Sciatic nerve (tissue), 2 donors: ENCODE results near the gene CYP26B1. TPM values are rescaled to one million over a fixed set of nuclear protein-coding genes. Genes with fewer than 3 reads are reported as not detected.
A peak's percentile ranks its signal among the peaks of the same experiment; 100 is the strongest.

Experiments
- ATAC-seq: fragments of 200-7000 bp; cut with Tn5 transposase; one replicate; pipeline ENCODE4 v1.9.1; 2020; ENCODE audit warnings: mild to moderate bottlenecking, moderate library complexity
- DNase-seq: peaks from one replicate; pipeline ENCODE4 v3.0.0-alpha.2; 2020; ENCODE audit warnings: low spot score
- intact Hi-C: fragments of 100-400 bp; cut with DNase I; formaldehyde crosslinking; loops from one replicate; pipeline ENCODE4 v1.14.2; 2022
- total RNA-seq: library from RNA; stranded (reverse); fragmentation: NEBNext Ultra II Directional; extraction: Animal tissue kit (Norgen Biotek cat#: 25700); gene quantifications from one replicate; pipeline ENCODE4 v1.2.1, GENCODE V29; 2021
- donor health status: DM: no; HTN: no; CAD: no.
- donor health status: DM: no; HTN: no; CAD: no.

CYP26B1 gene, protein sequence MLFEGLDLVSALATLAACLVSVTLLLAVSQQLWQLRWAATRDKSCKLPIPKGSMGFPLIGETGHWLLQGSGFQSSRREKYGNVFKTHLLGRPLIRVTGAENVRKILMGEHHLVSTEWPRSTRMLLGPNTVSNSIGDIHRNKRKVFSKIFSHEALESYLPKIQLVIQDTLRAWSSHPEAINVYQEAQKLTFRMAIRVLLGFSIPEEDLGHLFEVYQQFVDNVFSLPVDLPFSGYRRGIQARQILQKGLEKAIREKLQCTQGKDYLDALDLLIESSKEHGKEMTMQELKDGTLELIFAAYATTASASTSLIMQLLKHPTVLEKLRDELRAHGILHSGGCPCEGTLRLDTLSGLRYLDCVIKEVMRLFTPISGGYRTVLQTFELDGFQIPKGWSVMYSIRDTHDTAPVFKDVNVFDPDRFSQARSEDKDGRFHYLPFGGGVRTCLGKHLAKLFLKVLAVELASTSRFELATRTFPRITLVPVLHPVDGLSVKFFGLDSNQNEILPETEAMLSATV
- total RNA-seq, result 12.7 TPM

- DNase-seq (peak; percentile 67), ATAC-seq (no peak)
- intact Hi-C loops, result loop anchor here (5.0 kb wide), 1 partner anchor 600 kb away; no protein-coding TSS in a partner anchor
These were observed at the start of gene CYP26B1 for GRCh38 chr2:72147303-72147971. Gene CYP26B1, minus strand, starts transcription at chr2:72147862. Its CDS starts 28 bp downstream, at chr2:72147834.

DNA sequence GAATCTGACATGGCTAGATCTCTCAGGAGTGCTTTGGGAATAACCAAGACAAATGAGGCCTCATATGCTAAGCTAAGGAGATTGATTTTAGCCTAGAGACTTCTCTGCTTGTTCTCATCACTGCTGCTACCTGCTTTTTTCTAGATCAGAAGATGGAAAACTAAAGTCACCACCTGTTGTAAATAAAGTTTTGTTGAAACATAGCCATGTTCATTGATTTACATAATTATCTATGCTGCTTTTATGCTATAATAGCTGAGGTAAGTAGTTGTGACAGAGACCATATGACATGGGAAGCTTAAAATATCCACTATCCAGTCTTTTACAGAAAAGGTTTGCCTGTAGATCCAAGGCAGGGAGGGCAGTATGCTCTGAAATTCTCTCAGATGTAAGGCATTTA, 46.1 kb upstream of the CYP26B1 start:
- DNase-seq, result no peak
- no peak for ATAC-seq
- intact Hi-C loops, result no loop called here

- intact Hi-C loops, result no loop called here
- no peak for DNase-seq
- ATAC-seq, result no peak
These were observed 43.8 kb upstream of the CYP26B1 start for GRCh38 chr2:72191441-72191840.

GRCh38 chr2:72185206-72185605, 37.5 kb upstream of the CYP26B1 start:
- DNase-seq (no peak), ATAC-seq (no peak)
- intact Hi-C loops, result no loop called here

- DNase-seq (no peak), ATAC-seq (no peak)
- intact Hi-C loops, result no loop called here
These were observed 35.8 kb upstream of the CYP26B1 start for GRCh38 chr2:72183466-72183865.

- intact Hi-C loops, result no loop called here
- ATAC-seq, result no peak
- DNase-seq, result no peak
These were observed 35.4 kb upstream of the CYP26B1 start for GRCh38 chr2:72183016-72183415.

- ATAC-seq (no peak), DNase-seq (no peak)
- intact Hi-C loops, result no loop called here
These were observed 34.9 kb upstream of the CYP26B1 start for GRCh38 chr2:72182547-72182946.

DNA sequence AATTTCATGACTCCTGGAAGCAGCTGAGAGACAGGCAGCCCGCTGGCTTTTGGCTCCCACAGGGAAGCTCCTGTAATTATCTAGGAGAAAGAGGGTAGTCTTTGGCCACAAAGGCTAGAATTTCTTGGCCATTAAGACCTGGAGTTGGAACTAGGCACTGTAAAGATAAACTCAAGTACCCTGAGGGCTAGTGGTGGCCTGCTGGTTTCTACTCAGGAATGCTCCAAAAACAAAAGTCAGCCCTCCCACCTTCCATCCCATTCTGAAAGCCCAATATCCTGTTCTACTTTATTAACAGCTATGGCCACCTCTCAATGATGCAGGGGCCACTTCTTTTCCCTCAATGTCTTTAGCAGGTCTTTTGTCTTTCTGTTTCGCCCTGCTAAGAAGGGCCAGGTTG, 34.0 kb upstream of the CYP26B1 start:
- DNase-seq (no peak), ATAC-seq (no peak)
- intact Hi-C loops, result no loop called here

- ATAC-seq (no peak), DNase-seq (no peak)
- intact Hi-C loops, result no loop called here
These were observed 32.7 kb upstream of the CYP26B1 start for GRCh38 chr2:72180351-72180750.

DNA sequence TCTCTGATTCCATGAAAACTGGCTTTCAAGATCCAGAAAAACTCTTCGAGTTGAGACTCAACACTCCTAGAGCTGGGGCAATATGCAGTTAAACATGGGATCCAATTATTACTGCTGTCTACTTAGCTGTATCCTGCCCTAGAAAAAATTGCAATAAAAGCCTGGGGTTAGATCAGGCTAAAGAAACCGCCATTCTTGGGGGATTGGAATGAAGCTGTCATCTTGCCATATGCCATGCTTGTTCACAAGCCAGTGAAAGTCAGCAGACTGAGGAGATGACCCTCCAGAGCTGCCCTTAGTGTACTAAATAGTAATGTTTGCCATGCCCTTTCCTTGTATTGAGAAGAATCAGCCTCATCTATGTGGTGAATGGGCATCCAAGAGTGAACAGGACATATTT, 30.9 kb upstream of the CYP26B1 start:
- ATAC-seq, result no peak
- no peak for DNase-seq
- intact Hi-C loops, result no loop called here

- ATAC-seq (no peak), DNase-seq (no peak)
- intact Hi-C loops, result no loop called here
These were observed 28.6 kb upstream of the CYP26B1 start for GRCh38 chr2:72176281-72176680.

- ATAC-seq (no peak), DNase-seq (no peak)
- intact Hi-C loops, result no loop called here
These were observed 28.0 kb upstream of the CYP26B1 start for GRCh38 chr2:72175636-72176035.

GRCh38 chr2:72173640-72174321, 26.1 kb upstream of the CYP26B1 start:
- intact Hi-C loops, result no loop called here
- ATAC-seq (no peak), DNase-seq (no peak)

DNA sequence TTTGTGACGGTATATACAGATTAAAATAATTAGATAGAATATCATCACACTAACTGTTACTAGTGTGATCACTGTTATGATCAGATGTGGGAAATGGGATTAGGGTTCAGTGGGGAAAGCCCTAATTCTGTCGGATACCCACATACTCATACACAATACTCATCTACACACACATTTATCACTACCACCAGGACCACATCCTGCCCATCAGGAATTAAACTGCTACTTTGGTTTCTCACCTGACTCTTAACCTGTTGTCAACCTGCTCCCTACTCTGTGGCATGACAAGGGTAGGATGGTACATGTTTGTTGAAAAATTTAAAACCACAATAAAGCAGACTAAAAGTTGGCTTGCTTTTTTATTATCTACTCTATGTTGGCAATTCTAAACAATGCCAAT, 24.8 kb upstream of the CYP26B1 start:
- ATAC-seq (no peak), DNase-seq (no peak)
- intact Hi-C loops, result no loop called here

- intact Hi-C loops, result no loop called here
- ATAC-seq (no peak), DNase-seq (no peak)
These were observed 18.6 kb upstream of the CYP26B1 start for GRCh38 chr2:72166279-72166678.

DNA sequence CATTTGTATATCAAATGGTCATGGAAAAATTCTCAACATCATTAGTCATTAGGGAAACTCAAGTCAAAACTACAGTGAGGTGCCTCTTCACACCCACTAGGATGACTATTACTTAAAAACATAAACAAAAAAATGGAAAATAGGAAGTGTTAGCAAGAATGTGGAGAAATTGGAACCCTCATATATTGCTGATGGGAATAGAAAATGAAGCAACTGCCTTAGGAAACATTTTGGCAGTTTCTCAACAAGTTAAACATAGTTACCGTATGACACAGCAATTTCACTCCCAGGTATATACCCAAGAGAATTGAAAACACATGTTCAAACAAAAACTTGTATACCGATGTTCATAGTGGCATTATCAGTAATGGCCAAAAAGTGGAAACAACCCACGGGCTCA, 18.1 kb upstream of the CYP26B1 start:
- ATAC-seq (no peak), DNase-seq (no peak)
- intact Hi-C loops, result no loop called here

DNA sequence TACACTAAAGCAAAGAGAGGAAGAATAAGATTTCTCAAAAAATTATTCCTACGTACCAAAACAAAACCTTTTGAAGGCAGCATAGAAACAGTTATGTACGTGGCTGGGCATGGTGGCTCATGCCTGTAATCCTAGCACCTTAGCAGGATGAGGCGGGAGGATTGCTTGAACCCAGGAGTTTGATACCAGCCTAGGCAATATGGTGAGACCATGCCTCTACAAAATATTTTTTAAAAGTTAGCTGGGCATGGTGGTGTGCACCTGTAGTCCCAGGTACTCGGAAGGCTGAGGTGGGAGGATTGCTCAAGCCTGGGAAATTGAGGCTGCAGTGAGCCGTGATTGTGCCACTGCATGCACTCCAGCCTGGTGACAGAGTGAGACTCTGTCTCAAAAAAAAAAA, 14.9 kb upstream of the CYP26B1 start:
- DNase-seq (no peak), ATAC-seq (no peak)
- intact Hi-C loops, result no loop called here

- intact Hi-C loops, result no loop called here
- ATAC-seq (no peak), DNase-seq (no peak)
These were observed 11.7 kb upstream of the CYP26B1 start for GRCh38 chr2:72159211-72159993.
